B cell (primary cell): ENCODE data around the gene NAMPT.

Source experiments
- EZH2 ChIP-seq: IDR thresholded peaks from 2 replicates; pipeline ENCODE4 v1.6.1; 2012; ENCODE audit warnings: borderline replicate concordance, low read depth, mild to moderate bottlenecking, moderate library complexity, low read length; ENCODE audit not compliant: insufficient read depth, poor library complexity, severe bottlenecking
- TF ChIP-seq, protein P1 (sequence below): fragments of 200-600 bp; IDR thresholded peaks from one replicate; pipeline ENCODE4 v1.8.0; 2022; ENCODE audit warnings: antibody characterized with exemption, mild to moderate bottlenecking

DNA sequence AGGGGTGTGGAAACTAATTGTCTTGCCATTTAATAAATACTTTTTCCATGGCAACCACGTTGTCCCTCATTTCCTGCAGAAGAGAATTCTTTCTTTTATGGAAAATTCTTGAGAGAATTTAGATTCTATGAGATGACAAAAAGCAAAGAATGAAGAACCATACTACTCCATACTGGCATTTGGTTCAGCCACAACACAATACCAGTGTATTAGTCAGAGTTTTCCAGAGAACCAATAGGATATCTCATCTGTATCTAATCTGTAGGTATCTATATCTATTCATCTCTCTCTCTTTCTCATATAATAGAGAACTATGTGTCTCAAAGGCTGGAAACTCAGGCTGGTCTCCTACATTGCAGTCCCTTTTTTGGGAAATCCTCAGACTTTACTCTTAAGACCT lies 44.6 kb upstream of the NAMPT start:
- TF ChIP-seq, protein P1, sequence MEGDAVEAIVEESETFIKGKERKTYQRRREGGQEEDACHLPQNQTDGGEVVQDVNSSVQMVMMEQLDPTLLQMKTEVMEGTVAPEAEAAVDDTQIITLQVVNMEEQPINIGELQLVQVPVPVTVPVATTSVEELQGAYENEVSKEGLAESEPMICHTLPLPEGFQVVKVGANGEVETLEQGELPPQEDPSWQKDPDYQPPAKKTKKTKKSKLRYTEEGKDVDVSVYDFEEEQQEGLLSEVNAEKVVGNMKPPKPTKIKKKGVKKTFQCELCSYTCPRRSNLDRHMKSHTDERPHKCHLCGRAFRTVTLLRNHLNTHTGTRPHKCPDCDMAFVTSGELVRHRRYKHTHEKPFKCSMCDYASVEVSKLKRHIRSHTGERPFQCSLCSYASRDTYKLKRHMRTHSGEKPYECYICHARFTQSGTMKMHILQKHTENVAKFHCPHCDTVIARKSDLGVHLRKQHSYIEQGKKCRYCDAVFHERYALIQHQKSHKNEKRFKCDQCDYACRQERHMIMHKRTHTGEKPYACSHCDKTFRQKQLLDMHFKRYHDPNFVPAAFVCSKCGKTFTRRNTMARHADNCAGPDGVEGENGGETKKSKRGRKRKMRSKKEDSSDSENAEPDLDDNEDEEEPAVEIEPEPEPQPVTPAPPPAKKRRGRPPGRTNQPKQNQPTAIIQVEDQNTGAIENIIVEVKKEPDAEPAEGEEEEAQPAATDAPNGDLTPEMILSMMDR = no peak
- no peak for TF ChIP-seq EZH2
